ENCODE results near the gene ELAPOR2.
A peak's percentile ranks its signal among the peaks of the same experiment; 100 is the strongest.

The ELAPOR2 gene

GRCh38 chr7:87083865-87084519 is 24.5 kb upstream of the ELAPOR2 start:
- FAIRE-seq (peak; percentile 20), DNase-seq (ENCODE audit: insufficient read length, low spot score) (no peak)
- no peak for TF ChIP-seq SPI1 (IDR thresholded peaks at IDR 0.05; ENCODE audit: low read depth, low read length)
- no peak for TF ChIP-seq PAX5 (IDR thresholded peaks at IDR 0.05; ENCODE audit: insufficient read depth, low read length, severe bottlenecking)
- TF ChIP-seq POLR2A (IDR thresholded peaks at IDR 0.05; ENCODE audit: low read depth, low read length): no peak
- TF ChIP-seq POU2F2 (IDR thresholded peaks at IDR 0.05; ENCODE audit: low read depth, low read length): no peak
- no peak for TF ChIP-seq POLR2AphosphoS5 (IDR thresholded peaks at IDR 0.05; ENCODE audit: low read depth, low read length)
- no peak for TF ChIP-seq TAF1 (IDR thresholded peaks at IDR 0.05; ENCODE audit: low read depth, low read length)

GRCh38 chr7:87082675-87083074 is 23.2 kb upstream of the ELAPOR2 start:
- TF ChIP-seq PAX5 (IDR thresholded peaks at IDR 0.05; ENCODE audit: insufficient read depth, low read length, severe bottlenecking) (no peak), POU2F2 (IDR thresholded peaks at IDR 0.05; ENCODE audit: low read depth, low read length) (no peak), SPI1 (IDR thresholded peaks at IDR 0.05; ENCODE audit: low read depth, low read length) (no peak), TAF1 (IDR thresholded peaks at IDR 0.05; ENCODE audit: low read depth, low read length) (no peak), POLR2AphosphoS5 (IDR thresholded peaks at IDR 0.05; ENCODE audit: low read depth, low read length) (no peak), POLR2A (IDR thresholded peaks at IDR 0.05; ENCODE audit: low read depth, low read length) (no peak)
- DNase-seq (ENCODE audit: insufficient read length, low spot score) (no peak), FAIRE-seq (peak; percentile 26)

GRCh38 chr7:87075671-87076404 is 16.4 kb upstream of the ELAPOR2 start:
- TF ChIP-seq POLR2A (IDR thresholded peaks at IDR 0.05; ENCODE audit: low read depth, low read length) (no peak), POLR2AphosphoS5 (IDR thresholded peaks at IDR 0.05; ENCODE audit: low read depth, low read length) (no peak), TAF1 (IDR thresholded peaks at IDR 0.05; ENCODE audit: low read depth, low read length) (no peak), PAX5 (IDR thresholded peaks at IDR 0.05; ENCODE audit: insufficient read depth, low read length, severe bottlenecking) (no peak), POU2F2 (IDR thresholded peaks at IDR 0.05; ENCODE audit: low read depth, low read length) (no peak), SPI1 (IDR thresholded peaks at IDR 0.05; ENCODE audit: low read depth, low read length) (no peak)
- FAIRE-seq (peak; percentile 72), DNase-seq (ENCODE audit: insufficient read length, low spot score) (no peak)

- TF ChIP-seq TAF1 (IDR thresholded peaks at IDR 0.05; ENCODE audit: low read depth, low read length) (no peak), SPI1 (IDR thresholded peaks at IDR 0.05; ENCODE audit: low read depth, low read length) (no peak), POLR2AphosphoS5 (IDR thresholded peaks at IDR 0.05; ENCODE audit: low read depth, low read length) (no peak), PAX5 (IDR thresholded peaks at IDR 0.05; ENCODE audit: insufficient read depth, low read length, severe bottlenecking) (no peak), POU2F2 (IDR thresholded peaks at IDR 0.05; ENCODE audit: low read depth, low read length) (no peak), POLR2A (IDR thresholded peaks at IDR 0.05; ENCODE audit: low read depth, low read length) (no peak)
- no peak for DNase-seq (ENCODE audit: insufficient read length, low spot score)
- FAIRE-seq: no peak
Observed at GRCh38 chr7:87067788-87068187, 8.3 kb upstream of the ELAPOR2 start.

GRCh38 chr7:87060288-87060537 is 759 bp upstream of the ELAPOR2 start:
- TF ChIP-seq PAX5 (IDR thresholded peaks at IDR 0.05; ENCODE audit: insufficient read depth, low read length, severe bottlenecking) (no peak), SPI1 (IDR thresholded peaks at IDR 0.05; ENCODE audit: low read depth, low read length) (no peak), POU2F2 (IDR thresholded peaks at IDR 0.05; ENCODE audit: low read depth, low read length) (no peak), POLR2A (IDR thresholded peaks at IDR 0.05; ENCODE audit: low read depth, low read length) (no peak), POLR2AphosphoS5 (IDR thresholded peaks at IDR 0.05; ENCODE audit: low read depth, low read length) (no peak), TAF1 (IDR thresholded peaks at IDR 0.05; ENCODE audit: low read depth, low read length) (no peak)
- DNase-seq (ENCODE audit: insufficient read length, low spot score) (no peak), FAIRE-seq (no peak)

GRCh38 chr7:87058744-87059524 is 520 bp downstream of the ELAPOR2 start:
- TF ChIP-seq POU2F2 (IDR thresholded peaks at IDR 0.05; ENCODE audit: low read depth, low read length): no peak
- TF ChIP-seq PAX5 (IDR thresholded peaks at IDR 0.05; ENCODE audit: insufficient read depth, low read length, severe bottlenecking): no peak
- no peak for TF ChIP-seq TAF1 (IDR thresholded peaks at IDR 0.05; ENCODE audit: low read depth, low read length)
- no peak for TF ChIP-seq SPI1 (IDR thresholded peaks at IDR 0.05; ENCODE audit: low read depth, low read length)
- no peak for TF ChIP-seq POLR2A (IDR thresholded peaks at IDR 0.05; ENCODE audit: low read depth, low read length)
- no peak for TF ChIP-seq POLR2AphosphoS5 (IDR thresholded peaks at IDR 0.05; ENCODE audit: low read depth, low read length)
- FAIRE-seq (no peak), DNase-seq (ENCODE audit: insufficient read length, low spot score) (peak; percentile 14)

- TF ChIP-seq POU2F2 (IDR thresholded peaks at IDR 0.05; ENCODE audit: low read depth, low read length) (no peak), SPI1 (IDR thresholded peaks at IDR 0.05; ENCODE audit: low read depth, low read length) (no peak), POLR2AphosphoS5 (IDR thresholded peaks at IDR 0.05; ENCODE audit: low read depth, low read length) (no peak), POLR2A (IDR thresholded peaks at IDR 0.05; ENCODE audit: low read depth, low read length) (no peak), TAF1 (IDR thresholded peaks at IDR 0.05; ENCODE audit: low read depth, low read length) (no peak), PAX5 (IDR thresholded peaks at IDR 0.05; ENCODE audit: insufficient read depth, low read length, severe bottlenecking) (no peak)
- FAIRE-seq: no peak
- no peak for DNase-seq (ENCODE audit: insufficient read length, low spot score)
Observed at GRCh38 chr7:87057210-87057609, 2.2 kb downstream of the ELAPOR2 start.

- no peak for DNase-seq (ENCODE audit: insufficient read length, low spot score)
- TF ChIP-seq PAX5 (IDR thresholded peaks at IDR 0.05; ENCODE audit: insufficient read depth, low read length, severe bottlenecking) (no peak), TAF1 (IDR thresholded peaks at IDR 0.05; ENCODE audit: low read depth, low read length) (no peak), POU2F2 (IDR thresholded peaks at IDR 0.05; ENCODE audit: low read depth, low read length) (no peak), POLR2AphosphoS5 (IDR thresholded peaks at IDR 0.05; ENCODE audit: low read depth, low read length) (no peak), SPI1 (IDR thresholded peaks at IDR 0.05; ENCODE audit: low read depth, low read length) (no peak)
- FAIRE-seq: no peak
Observed at GRCh38 chr7:87056346-87056745, 3.1 kb downstream of the ELAPOR2 start.

GRCh38 chr7:87048839-87049238 is 10.6 kb downstream of the ELAPOR2 start:
- no peak for FAIRE-seq
- TF ChIP-seq POU2F2 (IDR thresholded peaks at IDR 0.05; ENCODE audit: low read depth, low read length) (no peak), POLR2AphosphoS5 (IDR thresholded peaks at IDR 0.05; ENCODE audit: low read depth, low read length) (no peak), PAX5 (IDR thresholded peaks at IDR 0.05; ENCODE audit: insufficient read depth, low read length, severe bottlenecking) (no peak), SPI1 (IDR thresholded peaks at IDR 0.05; ENCODE audit: low read depth, low read length) (no peak), POLR2A (IDR thresholded peaks at IDR 0.05; ENCODE audit: low read depth, low read length) (no peak), TAF1 (IDR thresholded peaks at IDR 0.05; ENCODE audit: low read depth, low read length) (no peak)
- no peak for DNase-seq (ENCODE audit: insufficient read length, low spot score)
